SK-N-SH (cell line): ENCODE results near the gene C9.
"Not testable (repeated sequence)": the region's sequence is repeated elsewhere in the genome, so short reads cannot be mapped to it uniquely, and the experiment has no call there.

ENCODE experiments used
- CHD2 ChIP-seq: fragments of 150-350 bp; IDR thresholded peaks from 2 replicates; pipeline ENCODE4 v1.6.1; 2018; ENCODE audit warnings: low read length; ENCODE audit not compliant: partially characterized antibody
- EP300 ChIP-seq, 2 experiments: IDR thresholded peaks; 2 replicates each; pipeline versions ENCODE4 v1.4.0 to v1.6.1; 2012; ENCODE audit warnings: borderline replicate concordance in 1 of 2, low read depth in 1 of 2, low read length in 1 of 2
- POLR2AphosphoS5 ChIP-seq: IDR thresholded peaks from 2 replicates; pipeline ENCODE4 v1.6.1; 2012; ENCODE audit warnings: low read depth, low read length
- TF ChIP-seq, protein P1 (sequence below): IDR thresholded peaks from 2 replicates; pipeline ENCODE4 v1.4.0; 2012; ENCODE audit warnings: low read depth, borderline replicate concordance

DNA sequence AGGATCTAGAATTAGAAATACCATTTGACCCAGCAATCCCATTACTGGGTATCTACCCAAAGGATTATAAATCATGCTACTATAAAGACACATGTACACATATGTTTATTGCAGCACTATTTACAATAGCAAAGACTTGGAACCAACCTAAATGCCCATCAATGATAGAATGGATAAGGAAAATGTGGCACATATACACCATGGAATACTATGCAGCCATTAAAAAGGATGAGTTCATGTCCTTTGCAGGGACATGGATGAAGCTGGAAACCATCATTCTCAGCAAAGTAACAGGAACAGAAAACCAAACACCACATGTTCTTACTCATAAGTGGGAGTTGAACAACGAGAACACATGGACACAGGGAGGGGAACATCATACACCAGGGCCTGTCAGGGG, 129.8 kb downstream of the C9 start:
- TF ChIP-seq, protein P1, sequence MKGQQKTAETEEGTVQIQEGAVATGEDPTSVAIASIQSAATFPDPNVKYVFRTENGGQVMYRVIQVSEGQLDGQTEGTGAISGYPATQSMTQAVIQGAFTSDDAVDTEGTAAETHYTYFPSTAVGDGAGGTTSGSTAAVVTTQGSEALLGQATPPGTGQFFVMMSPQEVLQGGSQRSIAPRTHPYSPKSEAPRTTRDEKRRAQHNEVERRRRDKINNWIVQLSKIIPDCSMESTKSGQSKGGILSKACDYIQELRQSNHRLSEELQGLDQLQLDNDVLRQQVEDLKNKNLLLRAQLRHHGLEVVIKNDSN = not testable (repeated sequence)
- not testable (repeated sequence) for TF ChIP-seq CHD2; EP300 (IDR thresholded peaks at IDR 0.05; ENCODE audit: borderline replicate concordance in 1 of 2, low read depth in 1 of 2, low read length in 1 of 2); POLR2AphosphoS5
